OCI-M2 (cell line): Measurements from ENCODE around the gene RARS1.
"Not testable (repeated sequence)": the region's sequence is repeated elsewhere in the genome, so short reads cannot be mapped to it uniquely, and the experiment has no call there.

Source experiments
- DNase-seq: peaks from one replicate; lab custom pipeline; 2025; ENCODE audit not compliant: unreplicated experiment; lab: John Stamatoyannopoulos, UW

The RARS1 gene

GRCh38 chr5:168480601-168481000, 5.7 kb upstream of the RARS1 start:
- no peak for DNase-seq

- DNase-seq = no peak
Observed at GRCh38 chr5:168481330-168481788, 4.9 kb upstream of the RARS1 start.

- DNase-seq = no peak
Observed at GRCh38 chr5:168482361-168482760, 3.9 kb upstream of the RARS1 start.

- DNase-seq = no peak
Observed at GRCh38 chr5:168489059-168489458, 2.8 kb downstream of the RARS1 start.

- no peak for DNase-seq
Observed at GRCh38 chr5:168494057-168494555, 7.8 kb downstream of the RARS1 start.

- no peak for DNase-seq
Observed at GRCh38 chr5:168502563-168503237, 16.4 kb downstream of the RARS1 start.

GRCh38 chr5:168513861-168514428, 27.7 kb downstream of the RARS1 start:
- no peak for DNase-seq

- DNase-seq = no peak
Observed at GRCh38 chr5:168525856-168526255, 39.6 kb downstream of the RARS1 start.

- no peak for DNase-seq
Observed at GRCh38 chr5:168527756-168528295, 41.6 kb downstream of the RARS1 start.

- no peak for DNase-seq
Observed at GRCh38 chr5:168528521-168529373, 42.5 kb downstream of the RARS1 start, which contains the start of gene FBLL1. FBLL1 (plus strand) TSS chr5:168529305; CDS start chr5:168529505, 200 bp downstream.

GRCh38 chr5:168529374-168530234, 43.3 kb downstream of the RARS1 start:
- no peak for DNase-seq

GRCh38 chr5:168530621-168531150, 44.4 kb downstream of the RARS1 start:
- no peak for DNase-seq

- DNase-seq = no peak
Observed at GRCh38 chr5:168531191-168531590, 44.9 kb downstream of the RARS1 start.

- no peak for DNase-seq
Observed at GRCh38 chr5:168531987-168532864, 46.0 kb downstream of the RARS1 start.

- DNase-seq = not testable (repeated sequence)
Observed at GRCh38 chr5:168534351-168534750, 48.1 kb downstream of the RARS1 start.

GRCh38 chr5:168537176-168537575, 50.9 kb downstream of the RARS1 start:
- DNase-seq = no peak

- no peak for DNase-seq
Observed at GRCh38 chr5:168549554-168549953, 63.3 kb downstream of the RARS1 start.

GRCh38 chr5:168550656-168551055, 64.4 kb downstream of the RARS1 start:
- DNase-seq = no peak

- no peak for DNase-seq
Observed at GRCh38 chr5:168552146-168552545, 65.9 kb downstream of the RARS1 start.
